SK-N-SH treated with all-trans-retinoic acid at 6 μM for 48 hours (cell line): ENCODE data around the gene EGFL8.

Experiments
- ATAC-seq: fragments of 200-7000 bp; cut with Tn5 transposase; 3 replicates; pipeline ENCODE4 v1.9.1; 2020; ENCODE audit warnings: mild to moderate bottlenecking, moderate library complexity
- ARNTL ChIP-seq: fragments of 450-650 bp; formaldehyde crosslinking; IDR thresholded peaks from 2 replicates; pipeline ENCODE4 v1.5.0; 2020; ENCODE audit warnings: low read depth, mild to moderate bottlenecking, moderate library complexity, borderline replicate concordance
- BACH2 ChIP-seq: fragments of 250-450 bp; sonication (Bioruptor Pico); IDR thresholded peaks from 2 replicates; pipeline ENCODE4 v1.9.0; 2021; ENCODE audit warnings: mild to moderate bottlenecking, borderline replicate concordance
- CREB5 ChIP-seq: fragments of 250-450 bp; sonication (Bioruptor Pico); IDR thresholded peaks from 2 replicates; pipeline ENCODE4 v1.5.1; 2020; ENCODE audit warnings: low read depth, mild to moderate bottlenecking, moderate library complexity
- CSDC2 ChIP-seq: fragments of 250-450 bp; sonication (Bioruptor Pico); IDR thresholded peaks from 2 replicates; pipeline ENCODE4 v1.5.0; 2020; ENCODE audit warnings: mild to moderate bottlenecking, moderate library complexity
- ESRRG ChIP-seq: fragments of 250-450 bp; sonication (Bioruptor Pico); IDR thresholded peaks from 2 replicates; pipeline ENCODE4 v1.6.1; 2021; ENCODE audit warnings: mild to moderate bottlenecking
- ISL1 ChIP-seq: fragments of 250-450 bp; sonication (Bioruptor Pico); IDR thresholded peaks from 2 replicates; pipeline ENCODE4 v2.1.2; 2022; ENCODE audit warnings: mild to moderate bottlenecking, moderate library complexity
- OSR1 ChIP-seq: fragments of 250-450 bp; sonication (Bioruptor Pico); IDR thresholded peaks from 2 replicates; pipeline ENCODE4 v1.8.0; 2022; ENCODE audit warnings: moderate library complexity, mild to moderate bottlenecking, inconsistent platforms
- PATZ1 ChIP-seq: fragments of 250-450 bp; sonication (Bioruptor Pico); IDR thresholded peaks from 2 replicates; pipeline ENCODE4 v1.8.0; 2020; ENCODE audit warnings: mild to moderate bottlenecking, moderate library complexity, borderline replicate concordance
- POU6F1 ChIP-seq: fragments of 250-450 bp; sonication (Bioruptor Pico); IDR thresholded peaks from 2 replicates; pipeline ENCODE4 v1.8.0; 2021; ENCODE audit warnings: low read depth, mild to moderate bottlenecking, moderate library complexity, borderline replicate concordance
- PPARA ChIP-seq: fragments of 250-450 bp; sonication (Bioruptor Pico); IDR thresholded peaks from 2 replicates; pipeline ENCODE4 v1.5.0; 2020; ENCODE audit warnings: mild to moderate bottlenecking, borderline replicate concordance
- SNAI2 ChIP-seq: fragments of 250-450 bp; sonication (Bioruptor Pico); IDR thresholded peaks from 2 replicates; pipeline ENCODE4 v1.5.0; 2020; ENCODE audit warnings: mild to moderate bottlenecking, moderate library complexity
- TOX ChIP-seq: fragments of 250-450 bp; sonication (Bioruptor Pico); IDR thresholded peaks from 2 replicates; pipeline ENCODE4 v1.8.0; 2021; ENCODE audit warnings: mild to moderate bottlenecking, moderate library complexity, borderline replicate concordance
- ZFP3 ChIP-seq: fragments of 250-450 bp; sonication (Bioruptor Pico); IDR thresholded peaks from 2 replicates; pipeline ENCODE4 v1.5.0; 2020; ENCODE audit warnings: mild to moderate bottlenecking, moderate library complexity
- ZNF565 ChIP-seq: fragments of 450-650 bp; formaldehyde crosslinking; conservative IDR thresholded peaks from 2 replicates; pipeline ENCODE4 v1.5.0; 2020; ENCODE audit warnings: low read depth, mild to moderate bottlenecking, moderate library complexity
- ZNF70 ChIP-seq: fragments of 450-650 bp; formaldehyde crosslinking; IDR thresholded peaks from 2 replicates; pipeline ENCODE4 v1.5.0; 2020; ENCODE audit warnings: mild to moderate bottlenecking, moderate library complexity
- ZNF8 ChIP-seq: fragments of 450-650 bp; formaldehyde crosslinking; IDR thresholded peaks from 2 replicates; pipeline ENCODE4 v1.5.0; 2020; ENCODE audit warnings: mild to moderate bottlenecking, moderate library complexity
- TF ChIP-seq, protein P1 (sequence below): fragments of 250-450 bp; sonication (Bioruptor Pico); IDR thresholded peaks from 2 replicates; pipeline ENCODE4 v1.5.1; 2021; ENCODE audit warnings: mild to moderate bottlenecking, moderate library complexity

EGFL8 gene

DNA sequence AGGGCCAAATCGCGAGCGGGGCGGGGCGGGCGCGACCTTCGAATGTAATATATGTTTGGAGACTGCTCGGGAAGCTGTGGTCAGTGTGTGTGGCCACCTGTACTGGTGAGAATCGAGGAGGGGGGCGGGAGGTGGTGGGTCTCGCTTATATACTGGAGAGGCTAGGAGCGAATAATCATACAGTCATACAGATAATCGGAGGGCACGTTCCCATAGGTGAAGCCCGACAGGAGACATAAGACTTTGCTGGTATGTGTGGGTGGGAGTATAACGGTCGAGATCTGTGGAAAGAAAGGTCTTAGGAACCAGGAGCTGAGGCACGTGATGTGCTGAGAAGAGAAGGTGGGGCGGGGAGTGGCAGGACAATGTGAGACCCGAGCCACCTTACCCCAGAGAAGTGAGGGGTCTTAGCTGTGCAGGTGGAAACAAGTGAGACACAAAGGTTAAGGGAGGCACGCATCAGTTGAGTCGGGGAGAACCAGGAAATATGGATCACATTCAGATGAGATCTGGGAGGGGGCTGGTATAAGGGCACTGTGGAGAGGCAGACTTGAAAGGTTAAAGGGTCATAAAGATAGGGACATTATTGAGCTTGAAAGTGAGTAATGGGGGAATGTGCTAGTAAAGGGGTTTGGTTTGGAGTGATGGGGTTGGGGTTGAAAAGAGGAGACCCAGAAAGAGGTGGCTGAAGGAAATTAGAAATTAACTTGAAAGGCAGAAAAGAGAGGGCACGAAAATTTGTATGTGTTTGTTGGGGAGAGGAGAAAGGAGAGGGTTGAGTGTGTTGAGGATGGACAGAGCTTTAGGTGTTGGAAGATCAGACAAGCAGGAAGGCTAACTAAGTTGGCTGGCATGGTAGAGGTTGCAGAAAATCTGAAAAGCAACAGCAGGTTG is 14.4 kb downstream of the EGFL8 start:
- TF ChIP-seq ISL1 (CRISPR knock-in tag) (no peak), ESRRG (no peak), OSR1 (no peak), ZFP3 (CRISPR knock-in tag) (no peak), BACH2 (CRISPR knock-in tag) (no peak)
- no peak for ATAC-seq

DNA sequence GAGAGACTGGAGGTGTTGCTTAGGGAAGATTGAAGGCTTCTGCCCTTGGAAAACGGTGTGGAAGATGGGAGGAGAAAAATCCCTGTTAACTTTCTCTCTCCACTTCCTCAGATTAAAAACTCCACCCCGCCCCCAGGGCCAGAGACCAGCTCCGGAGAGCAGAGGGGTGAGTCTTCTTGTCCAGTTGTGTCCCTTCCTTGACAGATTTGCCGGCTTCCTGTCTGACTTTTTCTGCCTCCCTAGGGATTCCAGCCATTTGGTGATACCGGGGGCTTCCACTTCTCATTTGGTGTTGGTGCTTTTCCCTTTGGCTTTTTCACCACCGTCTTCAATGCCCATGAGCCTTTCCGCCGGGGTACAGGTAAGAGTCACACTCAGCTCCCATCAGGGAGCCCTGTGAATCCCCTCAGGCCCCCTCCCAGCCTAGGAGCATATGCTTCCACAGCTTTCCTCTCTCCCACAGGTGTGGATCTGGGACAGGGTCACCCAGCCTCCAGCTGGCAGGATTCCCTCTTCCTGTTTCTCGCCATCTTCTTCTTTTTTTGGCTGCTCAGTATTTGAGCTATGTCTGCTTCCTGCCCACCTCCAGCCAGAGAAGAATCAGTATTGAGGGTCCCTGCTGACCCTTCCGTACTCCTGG is 15.5 kb downstream of the EGFL8 start:
- no peak for ATAC-seq
- no peak for TF ChIP-seq TOX (CRISPR knock-in tag)
- no peak for TF ChIP-seq SNAI2 (CRISPR knock-in tag)
- TF ChIP-seq PPARA (CRISPR knock-in tag) = no peak
- TF ChIP-seq PATZ1 (CRISPR knock-in tag) = no peak
- TF ChIP-seq, protein P1, sequence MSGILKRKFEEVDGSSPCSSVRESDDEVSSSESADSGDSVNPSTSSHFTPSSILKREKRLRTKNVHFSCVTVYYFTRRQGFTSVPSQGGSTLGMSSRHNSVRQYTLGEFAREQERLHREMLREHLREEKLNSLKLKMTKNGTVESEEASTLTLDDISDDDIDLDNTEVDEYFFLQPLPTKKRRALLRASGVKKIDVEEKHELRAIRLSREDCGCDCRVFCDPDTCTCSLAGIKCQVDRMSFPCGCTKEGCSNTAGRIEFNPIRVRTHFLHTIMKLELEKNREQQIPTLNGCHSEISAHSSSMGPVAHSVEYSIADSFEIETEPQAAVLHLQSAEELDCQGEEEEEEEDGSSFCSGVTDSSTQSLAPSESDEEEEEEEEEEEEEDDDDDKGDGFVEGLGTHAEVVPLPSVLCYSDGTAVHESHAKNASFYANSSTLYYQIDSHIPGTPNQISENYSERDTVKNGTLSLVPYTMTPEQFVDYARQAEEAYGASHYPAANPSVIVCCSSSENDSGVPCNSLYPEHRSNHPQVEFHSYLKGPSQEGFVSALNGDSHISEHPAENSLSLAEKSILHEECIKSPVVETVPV (CRISPR knock-in tag) = no peak
- TF ChIP-seq ZFP3 (CRISPR knock-in tag) = no peak
- no peak for TF ChIP-seq ZNF8 (CRISPR knock-in tag)
- no peak for TF ChIP-seq ISL1 (CRISPR knock-in tag)
- no peak for TF ChIP-seq CSDC2 (CRISPR knock-in tag)
- no peak for TF ChIP-seq POU6F1 (CRISPR knock-in tag)
- no peak for TF ChIP-seq CREB5 (CRISPR knock-in tag)
- TF ChIP-seq ZNF70 = no peak
- TF ChIP-seq ARNTL (CRISPR knock-in tag) = no peak
- TF ChIP-seq ZNF565 (CRISPR knock-in tag) = no peak

GRCh38 chr6:32181148-32181702 is 16.8 kb downstream of the EGFL8 start:
- TF ChIP-seq ARNTL (CRISPR knock-in tag) (no peak), POU6F1 (CRISPR knock-in tag) (no peak), SNAI2 (CRISPR knock-in tag) (no peak), PATZ1 (CRISPR knock-in tag) (no peak), ZNF8 (CRISPR knock-in tag) (no peak)
- no peak for ATAC-seq
